Activated CD4-positive, CD25-positive, alpha-beta regulatory T cell treated with anti-CD3 and anti-CD28 coated beads, Interleukin-2, amount 50 U/mL, for 24 hours (primary cell): ENCODE measurements around the gene SRR.
"Not testable (repeated sequence)": the region's sequence is repeated elsewhere in the genome, so short reads cannot be mapped to it uniquely, and the experiment has no call there.

ENCODE experiments used
- ATAC-seq, 2 donors: fragments of 150-1000 bp; cut with Tn5 transposase; one replicate each; pipeline ENCODE4 v1.10.0; 2021; ENCODE audit warnings: mild to moderate bottlenecking in 1 of 2, moderate library complexity in 1 of 2

SRR gene

DNA sequence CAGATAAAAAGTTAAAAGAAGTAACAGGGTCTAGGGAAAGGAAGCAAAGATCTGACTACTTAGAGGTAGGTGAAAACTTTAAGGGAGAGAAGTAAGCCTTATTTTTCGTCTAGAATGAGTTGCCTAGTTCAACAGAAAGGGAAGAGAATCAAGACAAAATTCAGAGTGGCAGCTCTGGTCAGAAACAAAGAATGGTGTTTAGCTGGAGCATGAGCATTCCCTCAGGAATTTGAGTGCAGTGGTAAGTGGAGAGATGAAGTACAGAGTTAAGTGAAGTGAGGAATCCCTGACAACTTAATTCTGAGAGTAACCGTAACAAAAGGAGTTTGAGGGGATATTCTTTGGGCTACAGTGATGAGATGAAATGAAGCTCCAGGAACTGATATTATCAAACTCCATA is 11.7 kb upstream of the SRR start:
- ATAC-seq, result no peak

DNA sequence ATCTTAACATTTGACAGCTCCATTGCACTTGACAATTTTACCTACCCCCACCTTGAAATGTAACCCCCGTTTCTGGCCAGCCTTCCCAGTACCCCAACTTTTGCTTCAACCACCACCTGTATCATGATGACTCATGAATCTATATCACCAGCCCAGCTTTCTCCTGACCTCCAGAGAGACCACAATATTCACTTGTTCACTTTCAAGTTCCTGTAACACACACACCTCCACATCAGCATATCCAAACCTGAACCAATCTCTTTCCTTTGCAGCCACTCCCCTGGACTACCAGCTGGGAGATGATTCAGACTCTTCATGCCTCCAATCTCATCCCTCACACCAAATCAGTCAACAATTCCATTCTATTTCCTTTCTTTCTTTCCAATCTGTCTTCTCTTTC is 8.2 kb upstream of the SRR start:
- peak; percentile 56 to 59 for ATAC-seq

DNA sequence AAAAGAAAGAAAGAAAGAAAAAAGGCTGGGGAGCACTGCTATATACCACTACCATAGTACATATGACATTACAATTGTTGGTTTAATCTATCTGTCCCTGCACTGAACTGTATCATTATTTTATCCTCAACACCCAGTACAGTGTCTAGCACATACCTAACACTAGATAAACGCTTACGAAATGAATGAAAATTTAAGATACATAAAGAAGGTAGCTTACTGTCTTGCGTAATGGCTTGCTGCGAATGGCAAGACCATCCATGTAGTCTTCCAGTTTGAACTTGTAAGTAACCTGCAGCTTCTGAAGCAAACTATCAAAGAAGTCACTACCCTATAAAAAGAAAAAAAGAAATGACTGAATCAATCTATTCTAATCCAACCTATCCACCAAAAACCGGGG is 6.7 kb upstream of the SRR start:
- no peak for ATAC-seq

DNA sequence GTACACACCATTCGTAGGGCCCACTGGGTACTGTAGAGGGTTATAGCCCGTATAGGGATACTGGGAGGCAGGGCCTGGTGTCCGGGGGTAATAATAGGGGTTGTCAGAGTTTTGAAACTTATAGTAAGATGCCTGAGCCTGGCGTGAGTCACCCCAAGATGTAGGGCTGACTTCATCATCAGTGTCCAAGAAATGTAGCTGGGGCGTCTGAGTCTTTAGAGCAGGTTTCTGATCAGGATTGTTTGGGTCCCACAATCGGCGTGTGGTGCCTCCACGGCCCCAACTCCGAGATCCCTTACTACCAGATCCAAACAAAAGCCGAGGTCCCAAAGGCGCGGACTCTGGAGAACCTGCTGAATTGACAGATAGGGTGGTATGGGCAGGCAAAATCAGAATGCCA is 4.6 kb upstream of the SRR start:
- ATAC-seq, result no peak

DNA sequence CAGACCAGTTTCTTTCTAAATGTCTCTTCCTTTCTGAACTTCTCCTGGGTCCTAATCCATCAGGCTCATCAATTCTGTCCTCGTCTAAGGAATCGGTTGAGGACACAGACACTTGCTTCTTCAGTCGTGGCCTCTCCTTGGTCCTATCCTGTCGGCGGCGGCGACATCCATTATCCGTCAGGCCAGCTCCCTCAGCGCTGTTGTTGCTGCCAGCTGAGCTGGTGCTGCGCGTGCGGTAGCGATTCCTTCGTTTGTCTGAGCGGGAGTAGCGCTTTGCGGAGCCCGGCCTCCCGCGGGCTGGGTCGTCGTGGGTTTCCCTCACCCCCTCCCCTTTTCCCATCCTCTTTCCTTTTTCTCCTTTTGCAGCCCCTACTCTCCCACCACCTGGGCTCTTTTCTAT is 4.0 kb upstream of the SRR start:
- no peak for ATAC-seq

DNA sequence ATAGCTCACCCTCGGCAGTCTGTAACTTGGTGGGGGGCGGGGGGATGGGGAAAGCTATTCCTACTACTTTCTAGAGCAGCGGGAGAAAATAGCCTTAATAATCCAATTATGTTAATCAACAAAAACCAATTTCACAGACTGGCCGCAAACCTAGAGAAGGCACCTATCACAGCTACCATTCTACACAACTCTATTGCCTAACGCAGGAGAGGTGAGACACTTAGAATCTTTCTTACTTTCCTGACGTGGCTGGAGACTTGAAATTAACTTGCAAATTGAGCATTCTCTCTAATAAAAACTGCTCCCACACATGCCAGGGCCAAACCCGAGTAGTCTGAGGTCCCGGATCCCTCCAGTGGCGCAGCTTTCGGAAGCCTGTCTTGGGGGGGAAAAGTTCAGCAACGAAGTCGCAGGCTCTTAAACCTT is 959 bp upstream of the SRR start:
- ATAC-seq, result no peak

DNA sequence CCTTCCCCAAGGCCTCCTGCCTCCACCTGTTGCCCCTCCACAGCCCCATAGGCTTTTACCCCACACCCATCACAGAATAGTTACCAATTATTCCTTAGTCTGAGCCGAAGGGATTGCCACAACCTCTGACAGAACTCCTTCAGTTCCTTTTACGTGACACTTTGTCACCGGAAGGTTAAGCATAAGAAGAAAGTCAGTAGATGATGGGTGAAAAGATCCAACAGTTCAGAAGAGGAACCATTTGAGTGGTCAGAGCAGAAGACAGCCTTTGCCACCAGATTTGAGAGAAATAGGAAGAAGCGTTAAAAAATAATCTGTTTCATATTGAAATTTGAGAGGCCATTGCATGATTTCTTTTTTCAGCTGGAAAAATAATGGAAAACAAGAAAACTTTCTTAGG is 1.2 kb downstream of the SRR start:
- ATAC-seq, result no peak

DNA sequence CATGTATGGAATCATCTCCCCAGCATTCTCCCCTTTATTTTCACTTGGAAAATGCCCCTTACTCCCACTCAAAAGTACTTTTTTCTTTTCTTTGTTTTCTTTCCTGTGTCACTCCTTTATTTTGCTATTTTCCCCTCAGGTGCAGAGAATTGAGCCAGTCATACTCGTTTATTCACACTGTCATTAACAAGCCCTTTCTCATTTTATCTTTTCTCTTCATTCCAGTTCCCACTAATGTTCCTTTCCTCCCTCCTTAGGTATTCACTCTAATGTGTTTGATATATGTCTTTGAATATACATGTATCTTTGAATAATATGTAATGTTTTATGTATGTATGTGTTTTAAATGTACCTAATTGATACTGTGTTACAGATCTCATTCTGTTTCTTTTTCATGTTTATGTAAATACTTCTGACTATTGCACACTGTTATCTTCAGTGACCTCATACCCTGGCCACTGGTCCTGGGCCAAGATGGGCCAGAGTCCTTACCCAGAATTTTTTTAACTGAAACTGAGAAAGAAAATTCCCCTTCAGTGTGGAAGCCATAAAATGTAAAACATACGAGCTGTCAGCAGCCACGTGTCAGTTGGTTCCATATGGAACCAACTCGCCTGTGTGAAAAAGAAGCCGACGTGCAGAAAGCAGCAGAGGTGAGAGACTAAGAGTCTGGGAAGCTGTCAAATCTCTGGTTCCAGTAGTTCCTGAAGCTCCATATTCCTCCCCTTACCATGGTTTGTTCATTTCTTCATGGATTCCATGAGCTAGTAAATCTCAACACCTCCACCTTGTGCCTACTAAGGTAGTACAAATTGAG is 5.8 kb downstream of the SRR start:
- ATAC-seq, result no peak

DNA sequence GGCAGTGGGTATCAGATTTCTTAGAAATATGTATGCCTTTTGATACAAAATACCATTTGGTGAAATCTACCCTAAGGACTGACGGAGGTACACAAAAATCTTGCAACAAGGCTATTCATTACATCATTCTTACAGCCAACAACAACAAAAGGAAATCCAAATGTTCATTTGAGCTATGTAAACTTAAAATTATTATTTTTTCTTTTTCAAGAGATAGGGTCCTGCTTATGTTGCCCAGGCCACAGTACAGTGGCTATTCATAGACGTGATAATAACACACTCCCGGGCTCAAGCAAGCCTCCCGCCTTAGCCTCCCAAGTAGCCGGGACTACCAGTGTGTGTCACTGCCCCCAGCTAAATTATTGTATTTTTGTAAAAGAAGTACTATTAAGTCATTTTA is 9.0 kb downstream of the SRR start:
- no peak for ATAC-seq

DNA sequence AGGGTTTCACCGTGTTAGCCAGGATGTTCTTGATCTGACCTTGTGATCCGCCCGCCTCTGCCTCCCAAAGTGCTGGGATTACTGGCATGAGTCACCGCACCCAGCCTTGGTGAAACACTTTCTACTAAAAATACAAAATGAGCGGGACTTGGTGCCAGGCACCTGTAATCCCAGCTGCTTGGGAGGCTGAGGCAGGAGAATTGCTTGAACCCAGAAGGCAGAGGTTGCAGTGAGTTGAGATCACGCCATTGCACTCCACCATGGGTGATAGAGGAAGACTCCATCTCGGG is 13.1 kb downstream of the SRR start:
- not testable (repeated sequence) for ATAC-seq

DNA sequence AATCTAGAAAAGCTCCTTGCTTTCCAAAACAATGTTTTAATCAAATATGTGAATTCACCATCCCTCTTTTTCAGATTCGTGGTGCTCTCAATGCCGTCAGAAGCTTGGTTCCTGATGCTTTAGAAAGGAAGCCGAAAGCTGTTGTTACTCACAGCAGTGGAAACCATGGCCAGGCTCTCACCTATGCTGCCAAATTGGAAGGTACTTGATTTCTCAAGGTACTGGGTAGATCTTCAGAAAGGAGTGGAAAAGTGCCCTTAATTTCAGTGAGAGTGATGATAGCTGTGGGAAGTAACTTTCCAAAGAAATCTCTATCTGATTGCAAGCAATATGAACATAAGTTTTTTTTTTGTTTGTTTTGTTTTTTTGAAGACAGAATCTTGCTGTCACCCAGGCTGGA is 14.0 kb downstream of the SRR start:
- no peak for ATAC-seq

DNA sequence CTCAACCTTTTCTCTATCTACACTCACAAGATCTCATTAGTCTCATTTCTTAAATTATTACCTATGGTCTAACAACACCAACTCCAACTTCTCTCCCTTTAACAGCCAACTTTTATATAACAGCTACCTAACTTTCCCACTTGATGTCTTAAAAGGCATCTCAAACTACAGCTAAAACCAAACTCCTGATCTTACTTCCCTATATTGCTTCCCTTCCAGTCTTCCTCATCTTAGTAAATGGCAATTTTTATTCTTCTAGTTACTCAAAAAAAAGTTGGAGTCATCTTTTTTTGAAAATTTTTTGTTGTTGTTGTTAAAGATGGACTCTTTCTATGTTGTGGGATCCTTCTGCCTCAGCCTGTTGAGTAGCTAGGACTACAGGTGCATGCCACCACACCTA is 15.3 kb downstream of the SRR start:
- ATAC-seq, result no peak

DNA sequence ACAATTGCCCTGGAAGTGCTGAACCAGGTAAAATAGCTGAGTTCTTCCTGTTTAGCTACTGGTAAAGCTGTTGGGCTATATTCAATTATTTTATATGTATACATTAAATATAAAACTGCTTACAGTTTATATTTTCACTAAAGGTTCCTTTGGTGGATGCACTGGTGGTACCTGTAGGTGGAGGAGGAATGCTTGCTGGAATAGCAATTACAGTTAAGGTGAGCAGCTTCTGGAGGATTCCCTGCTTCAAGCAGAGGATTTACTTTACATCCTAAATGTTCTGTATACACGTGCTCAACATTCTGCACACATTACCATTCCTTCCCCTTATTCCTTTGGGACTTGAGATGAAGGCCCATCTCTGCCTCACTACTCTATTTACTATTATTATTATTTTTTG is 17.6 kb downstream of the SRR start:
- no peak for ATAC-seq

DNA sequence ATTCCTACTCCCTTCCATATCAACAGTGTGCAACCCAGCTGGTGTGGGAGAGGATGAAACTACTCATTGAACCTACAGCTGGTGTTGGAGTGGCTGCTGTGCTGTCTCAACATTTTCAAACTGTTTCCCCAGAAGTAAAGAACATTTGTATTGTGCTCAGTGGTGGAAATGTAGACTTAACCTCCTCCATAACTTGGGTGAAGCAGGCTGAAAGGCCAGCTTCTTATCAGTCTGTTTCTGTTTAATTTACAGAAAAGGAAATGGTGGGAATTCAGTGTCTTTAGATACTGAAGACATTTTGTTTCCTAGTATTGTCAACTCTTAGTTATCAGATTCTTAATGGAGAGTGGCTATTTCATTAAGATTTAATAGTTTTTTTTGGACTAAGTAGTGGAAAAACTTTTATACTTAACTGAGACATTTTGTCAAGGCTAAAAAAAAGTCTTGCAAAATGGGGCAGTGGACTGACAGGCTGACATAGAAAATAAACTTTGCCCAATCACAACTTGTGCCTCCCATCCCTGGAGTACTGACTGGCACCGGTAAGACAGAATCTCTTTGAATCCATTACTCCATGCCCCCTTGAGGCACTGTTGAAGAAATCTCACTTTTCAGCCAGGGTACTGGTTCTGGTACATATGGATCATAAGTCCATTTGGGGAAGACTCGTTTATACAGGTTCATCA is 20.0 kb downstream of the SRR start:
- ATAC-seq, result no peak

DNA sequence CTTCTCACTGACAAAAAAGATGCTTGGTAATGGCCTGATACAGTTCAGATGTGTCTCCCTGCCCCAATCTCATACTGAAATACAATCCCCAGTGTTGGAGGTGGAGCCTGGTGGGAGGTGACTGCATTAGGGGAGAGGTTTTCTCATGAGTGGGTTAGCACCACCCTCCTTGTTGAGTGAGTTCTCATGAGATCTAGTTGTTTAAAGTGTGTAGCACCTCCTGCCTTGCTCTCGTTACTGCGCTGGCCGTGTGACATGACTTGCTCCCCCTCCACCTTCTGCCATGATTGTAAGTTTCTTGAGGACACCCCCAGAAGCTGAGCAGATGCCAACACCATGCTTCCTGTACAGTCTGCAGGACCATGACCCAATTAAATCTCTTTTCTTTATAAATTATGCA is 27.6 kb downstream of the SRR start:
- ATAC-seq, result no peak

DNA sequence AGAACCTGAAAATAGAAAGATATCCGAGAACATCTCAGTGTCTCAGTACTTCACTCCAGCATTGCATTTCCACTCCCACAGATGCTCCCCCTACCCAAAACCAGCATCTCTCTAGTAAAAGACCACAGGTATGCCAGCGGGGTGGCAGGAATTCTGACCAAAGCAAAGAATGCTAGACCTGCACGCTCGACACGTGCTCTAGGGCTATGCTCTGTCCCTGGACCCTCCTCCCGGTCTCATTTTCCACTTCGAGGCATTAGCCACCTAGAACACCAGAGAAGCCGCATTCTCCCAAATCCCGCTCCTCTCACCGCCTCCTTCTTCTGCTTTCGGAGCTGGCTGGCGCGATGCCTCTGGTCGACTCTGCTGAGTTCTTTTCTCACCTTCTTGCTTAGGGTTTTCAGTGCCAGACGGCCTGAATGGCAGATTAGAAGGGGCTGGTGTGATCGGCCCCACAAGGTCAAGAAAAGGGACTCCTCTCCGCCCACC is 32.0 kb downstream of the SRR start:
- ATAC-seq, result no peak

DNA sequence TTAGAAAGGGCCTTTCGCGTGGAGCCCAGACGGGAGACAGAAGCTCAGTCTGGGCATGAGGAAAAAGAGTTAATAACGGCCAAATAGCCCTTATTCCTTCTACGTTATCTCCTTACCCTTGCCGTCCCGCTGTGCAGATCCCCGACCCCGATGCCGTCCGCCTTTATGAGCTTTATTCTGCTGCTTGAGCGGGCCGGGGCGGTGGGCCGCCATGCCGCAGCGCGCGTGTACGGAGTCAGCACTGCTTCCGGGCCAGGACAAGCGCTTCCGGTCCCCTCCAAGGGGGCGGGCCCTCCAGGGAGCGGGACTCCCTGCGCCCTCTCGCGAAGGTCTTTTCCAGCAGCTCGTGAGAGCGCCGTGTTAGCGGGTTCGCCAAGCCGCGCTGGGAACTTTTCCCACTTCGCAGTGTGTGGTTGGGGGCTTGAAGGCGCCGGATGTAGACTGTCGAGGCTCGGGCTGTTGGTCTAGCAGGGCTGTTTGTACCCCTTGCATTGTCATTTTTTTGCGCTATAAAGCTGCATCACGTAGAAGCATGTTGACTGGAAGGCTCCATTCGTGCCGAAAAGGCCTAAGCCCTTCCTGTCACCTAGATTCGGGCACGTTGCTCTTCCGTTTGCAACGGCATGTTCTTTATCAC is 32.6 kb downstream of the SRR start, which contains the start of gene TSR1:
TSS of gene TSR1 (minus strand) at position 243 of the 637 bp plus-strand sequence. CDS start at position 213, 30 bp downstream.
- ATAC-seq, result peak; percentile 93

DNA sequence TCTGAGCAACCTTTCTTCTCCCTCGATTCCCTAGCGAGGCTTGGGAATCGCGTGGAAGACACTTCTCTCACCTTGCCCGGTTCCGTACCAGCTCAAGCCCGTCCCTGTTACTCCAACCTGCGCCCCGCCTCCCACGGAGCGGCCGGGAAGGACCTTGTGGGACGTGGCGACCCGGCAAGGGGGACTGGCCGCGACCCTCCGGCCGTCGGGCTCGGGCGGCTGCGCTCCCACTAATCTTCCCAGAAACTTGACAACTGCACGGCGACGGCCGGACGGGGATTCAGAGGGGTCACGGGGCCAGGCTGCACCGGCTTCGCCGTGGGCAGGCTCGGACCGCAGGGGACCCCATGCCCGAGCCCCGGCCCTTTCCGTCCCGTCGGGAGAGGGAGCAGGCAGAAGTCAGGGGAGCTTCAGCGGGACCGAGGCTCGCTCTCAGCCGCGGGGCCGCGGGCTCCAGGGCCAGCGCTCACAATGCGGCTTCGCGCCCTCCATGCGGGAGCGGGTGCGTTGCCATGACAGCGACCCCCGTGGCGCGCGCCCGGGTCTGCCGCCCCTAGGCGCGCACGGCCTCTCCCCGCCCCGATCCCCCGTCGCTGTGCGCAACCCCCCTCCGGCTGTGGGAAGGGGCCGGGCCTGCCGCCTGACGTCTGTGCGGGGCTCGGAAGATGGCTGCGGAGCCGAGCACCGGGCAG is 33.2 kb downstream of the SRR start, which contains the start of gene SGSM2:
TSS of gene SGSM2 (plus strand) at position 650 of the 692 bp plus-strand sequence. CDS start 188 bp downstream, outside the sequence.
- peak; percentile 60 to 64 for ATAC-seq

DNA sequence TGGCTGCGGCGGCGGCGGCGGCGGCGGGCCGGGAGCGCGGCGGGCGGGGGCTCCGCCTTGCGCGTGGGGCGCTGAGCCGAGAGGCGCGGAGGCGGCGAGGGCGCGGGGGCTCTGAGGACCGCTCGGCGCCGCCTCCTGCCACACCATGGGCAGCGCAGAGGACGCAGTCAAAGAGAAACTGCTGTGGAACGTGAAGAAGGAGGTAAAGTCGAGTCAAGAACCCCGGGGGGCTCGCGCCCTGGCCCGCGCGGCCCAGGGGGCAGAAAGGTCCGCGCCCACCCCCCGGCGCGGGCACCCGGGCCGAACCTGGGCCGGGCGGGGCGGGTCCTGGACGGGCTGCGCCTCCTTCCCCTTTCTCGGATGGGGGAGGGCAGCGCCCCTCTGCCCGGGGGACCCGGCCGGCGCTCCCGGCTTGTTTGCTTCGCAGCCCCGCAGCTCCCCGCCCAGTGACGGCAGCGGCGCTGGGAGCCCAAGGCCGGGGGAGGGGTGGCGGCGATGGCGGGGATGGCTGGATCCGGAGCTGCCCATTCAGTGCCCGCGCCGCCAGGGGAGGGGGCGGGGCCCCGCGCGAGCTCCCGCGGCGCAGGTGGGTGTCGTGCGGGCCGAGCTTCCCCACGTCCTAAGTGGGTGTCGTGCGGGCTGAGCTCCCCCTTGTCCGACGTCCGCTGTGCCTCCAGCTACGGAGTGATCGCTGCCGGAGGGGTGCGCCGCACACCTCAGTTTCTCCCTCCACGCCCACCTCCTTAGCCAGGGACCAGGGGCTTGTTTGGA is 34.0 kb downstream of the SRR start:
- peak; percentile 18 to 25 for ATAC-seq

DNA sequence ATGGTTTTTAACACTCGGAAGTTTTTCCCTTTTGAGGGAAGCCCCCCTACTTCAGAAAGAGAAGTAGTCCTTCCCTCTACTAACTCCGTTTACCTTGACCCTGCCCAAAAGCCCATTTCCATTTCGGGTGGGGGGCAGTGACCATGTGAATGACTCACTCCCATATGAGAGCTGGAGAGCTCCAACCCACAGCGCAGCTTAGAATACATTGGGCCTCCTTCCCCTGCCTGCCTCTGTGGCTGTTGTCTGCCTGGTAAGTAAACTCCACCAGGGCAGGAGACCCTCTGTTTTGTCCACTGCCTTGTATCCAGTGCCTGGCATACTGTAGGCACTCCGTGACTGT is 34.5 kb downstream of the SRR start:
- no peak for ATAC-seq

DNA sequence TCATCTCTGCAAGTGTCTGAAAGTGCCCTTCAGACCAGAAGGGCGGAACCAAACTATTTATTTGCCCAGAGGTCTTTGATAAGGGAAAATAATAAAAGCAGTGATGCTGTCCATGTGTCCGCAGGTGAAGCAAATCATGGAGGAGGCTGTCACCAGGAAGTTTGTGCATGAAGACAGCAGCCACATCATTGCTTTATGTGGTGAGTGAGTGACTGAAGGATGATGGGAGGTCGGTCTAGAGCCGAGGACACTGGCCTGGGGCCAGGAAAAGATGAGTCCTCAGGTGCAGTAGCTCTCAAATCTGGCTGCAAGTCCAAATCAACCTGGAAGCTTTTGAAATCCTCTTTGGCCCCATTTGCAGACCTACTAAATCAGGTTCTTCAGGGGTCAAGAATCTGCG is 39.7 kb downstream of the SRR start:
- ATAC-seq, result peak; percentile 48 to 55

DNA sequence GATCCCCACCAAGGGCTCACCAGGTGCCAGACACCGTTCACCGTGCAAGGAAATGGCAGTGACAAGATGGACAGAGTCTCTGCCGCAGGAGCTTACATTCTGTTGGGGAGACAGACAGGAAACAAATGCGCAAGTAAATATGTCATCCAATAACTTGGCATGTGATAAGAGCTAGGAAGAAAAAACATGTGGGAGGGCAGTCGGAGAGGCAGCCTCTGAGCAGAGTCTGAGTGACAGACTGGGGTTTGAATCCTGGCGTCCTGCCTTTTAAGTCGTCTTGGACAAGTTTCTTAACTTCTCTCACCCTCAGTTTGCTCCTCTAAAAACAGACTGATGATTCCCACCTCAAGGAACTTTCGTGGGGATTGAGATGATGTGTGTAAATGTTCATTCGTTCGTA is 40.8 kb downstream of the SRR start:
- no peak for ATAC-seq
